ENCODE measurements around the gene S100A14.
"Not testable (repeated sequence)": the region's sequence is repeated elsewhere in the genome, so short reads cannot be mapped to it uniquely, and the experiment has no call there.

The S100A14 gene

GRCh38 chr1:153616144-153616916 lies at the start of gene S100A14:
Gene S100A14, minus strand, starts transcription at chr1:153616325. Its CDS starts 467 bp downstream, at chr1:153615858.
- DNase-seq = no peak

DNA sequence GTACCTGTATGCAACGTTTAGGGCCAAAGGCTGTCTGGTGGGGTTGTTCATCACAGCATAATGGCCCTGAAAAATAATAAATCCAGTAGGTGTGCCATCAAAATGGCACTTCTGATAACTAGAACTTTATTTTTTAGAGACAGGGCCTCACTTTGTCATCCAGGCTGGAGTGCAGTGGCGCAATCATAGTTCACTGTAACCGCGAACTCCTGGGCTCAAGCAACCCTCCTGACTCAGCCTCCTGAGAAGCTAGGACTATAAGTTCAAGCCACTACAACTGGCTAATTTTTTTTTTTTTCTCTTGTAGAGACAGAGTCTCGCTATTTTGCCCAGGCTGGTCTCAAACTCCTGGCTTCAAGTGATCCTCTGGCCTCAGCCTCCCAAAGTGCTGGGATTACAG lies 47.1 kb upstream of the S100A14 start:
- DNase-seq = no peak

DNA sequence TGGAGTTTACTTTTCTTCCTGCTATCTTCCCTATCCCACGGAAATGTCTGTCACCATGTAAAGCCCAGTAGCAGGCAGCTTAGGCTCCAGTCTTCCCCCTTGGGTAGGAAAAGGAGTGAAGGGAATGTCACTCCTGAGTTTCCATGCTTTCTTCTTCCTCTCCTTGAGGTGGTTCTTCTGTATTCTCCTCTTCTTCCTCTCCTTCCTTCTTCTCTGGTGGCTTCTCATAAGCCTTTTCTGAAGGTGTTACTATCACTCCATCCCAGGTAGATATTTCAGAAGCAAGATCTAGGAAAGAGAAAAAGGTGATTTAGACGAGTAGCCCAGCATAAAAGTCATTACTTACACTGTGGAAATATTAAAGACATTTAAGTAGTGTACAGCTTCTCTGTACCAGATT lies 46.1 kb upstream of the S100A14 start:
- DNase-seq = no peak

DNA sequence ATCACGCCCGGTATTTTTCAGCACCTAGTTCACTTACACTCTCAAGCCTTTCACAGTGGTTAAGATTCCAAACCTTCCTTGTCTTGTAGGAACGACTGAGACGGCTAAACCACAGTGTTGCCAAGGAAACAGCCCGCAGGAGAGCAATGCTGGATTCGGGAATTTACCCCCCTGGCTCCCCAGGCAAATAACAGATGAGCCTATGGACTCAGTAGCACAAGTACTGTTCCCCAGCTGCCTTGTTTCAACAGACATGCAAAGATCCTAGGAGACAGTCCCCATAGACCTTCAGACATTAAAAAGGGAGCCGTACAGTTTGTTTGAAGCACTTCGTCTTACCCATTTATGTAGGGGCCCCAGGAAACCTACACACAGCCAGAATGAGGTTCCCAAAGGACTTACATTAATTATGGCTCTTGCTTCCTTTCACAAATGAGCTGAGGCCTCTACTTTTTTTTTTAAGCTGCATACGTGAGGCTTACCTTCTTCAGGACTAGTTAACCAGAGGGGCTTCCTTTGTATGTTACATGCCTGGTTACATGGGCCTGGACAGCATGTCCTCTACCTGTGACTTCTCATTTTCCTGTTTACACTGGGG lies 45.1 kb upstream of the S100A14 start:
- no peak for DNase-seq

DNA sequence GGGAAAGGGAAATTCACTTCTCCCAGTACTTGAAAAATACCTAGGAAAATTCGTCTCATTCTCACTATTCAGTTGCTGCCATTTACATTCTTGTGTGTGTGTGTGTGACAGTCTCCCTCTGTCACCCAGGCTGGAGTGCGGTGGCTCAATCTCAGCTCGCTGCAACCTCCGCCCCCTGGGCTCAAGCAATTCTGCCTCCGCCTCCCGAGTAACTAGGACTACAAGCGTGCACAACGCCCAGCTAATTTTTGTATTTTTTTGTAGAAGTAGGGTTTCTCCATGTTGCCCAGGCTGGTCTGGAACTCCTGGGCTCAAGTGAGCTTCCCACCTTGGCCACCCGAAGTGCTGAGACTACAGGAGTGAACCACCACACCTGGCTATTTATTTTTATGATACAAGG lies 43.5 kb upstream of the S100A14 start:
- DNase-seq = no peak

DNA sequence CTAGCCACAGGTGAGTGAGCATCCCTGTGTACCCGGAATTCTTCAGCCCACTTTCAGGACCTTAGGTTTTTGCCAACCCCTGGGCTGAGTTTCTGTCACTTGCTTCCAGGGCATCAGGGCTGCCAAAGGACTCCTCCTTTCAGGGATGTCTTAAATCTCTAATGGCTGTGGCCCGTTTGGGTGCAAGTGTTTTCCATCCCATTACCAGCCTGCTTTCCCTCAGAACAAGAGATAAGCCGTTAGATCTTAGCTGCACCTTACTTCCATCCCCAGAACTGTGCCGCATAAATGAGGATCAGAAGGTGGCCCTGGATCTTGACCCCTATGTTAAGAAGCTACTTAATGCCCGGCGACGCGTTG lies 43.0 kb upstream of the S100A14 start:
- DNase-seq = no peak

DNA sequence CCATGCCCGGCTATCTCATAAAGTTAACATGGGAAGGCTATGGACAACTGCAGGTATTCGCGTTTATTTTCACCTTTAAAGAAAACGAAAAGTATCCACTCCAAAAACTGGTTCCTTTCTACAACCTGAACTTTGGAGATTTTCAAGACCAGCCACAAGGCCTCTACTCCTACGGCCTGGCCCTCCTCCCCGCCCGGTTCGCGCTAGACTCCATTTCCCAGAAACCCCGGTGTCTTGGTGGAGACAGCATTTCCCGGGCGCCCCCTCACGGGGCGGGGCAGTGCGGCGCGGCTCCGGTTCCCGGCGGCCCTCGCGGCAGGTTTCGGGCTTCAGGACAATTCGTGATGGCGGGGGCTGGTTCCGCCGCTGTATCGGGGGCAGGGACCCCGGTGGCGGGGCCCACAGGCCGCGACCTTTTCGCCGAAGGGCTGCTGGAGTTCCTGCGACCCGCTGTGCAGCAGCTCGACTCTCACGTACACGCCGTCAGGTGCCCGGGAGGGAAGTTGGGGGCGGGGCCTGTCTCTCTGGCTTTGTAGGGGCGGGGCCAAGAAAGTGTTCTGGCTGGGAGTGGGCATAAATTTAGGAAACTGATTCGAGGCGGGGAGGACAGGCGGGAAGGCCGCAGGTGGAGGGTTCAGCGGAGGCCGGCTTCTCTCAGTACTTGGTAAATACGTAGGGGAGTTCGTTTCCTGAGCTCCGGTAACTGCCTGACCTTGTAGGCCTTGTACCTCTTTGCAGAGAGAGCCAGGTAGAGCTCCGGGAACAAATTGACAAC lies 42.5 kb upstream of the S100A14 start, which contains the start of gene SNAPIN:
TSS of gene SNAPIN (plus strand) at position 304 of the 775 bp plus-strand sequence. CDS start at position 345, 41 bp downstream.
- DNase-seq = peak; percentile 84

DNA sequence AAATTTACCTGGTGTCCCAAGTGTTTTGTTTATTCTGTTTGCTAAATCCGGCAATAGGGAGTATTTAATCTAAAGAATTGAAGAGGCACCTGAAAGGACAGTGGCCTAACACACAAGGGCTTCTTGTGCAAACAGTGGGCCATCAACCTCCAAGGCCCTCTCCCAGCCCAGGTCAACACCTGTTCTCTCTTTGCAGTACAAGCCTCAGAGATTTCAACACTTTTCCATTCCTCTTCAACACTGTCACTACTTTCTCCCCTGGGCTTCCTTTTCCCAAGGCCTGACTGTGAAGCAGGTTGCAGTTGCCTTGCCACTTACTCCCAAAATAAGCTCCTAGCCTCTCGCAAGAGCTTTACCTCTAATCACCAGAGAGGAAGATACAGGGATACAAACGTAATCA lies 39.2 kb upstream of the S100A14 start:
- no peak for DNase-seq

DNA sequence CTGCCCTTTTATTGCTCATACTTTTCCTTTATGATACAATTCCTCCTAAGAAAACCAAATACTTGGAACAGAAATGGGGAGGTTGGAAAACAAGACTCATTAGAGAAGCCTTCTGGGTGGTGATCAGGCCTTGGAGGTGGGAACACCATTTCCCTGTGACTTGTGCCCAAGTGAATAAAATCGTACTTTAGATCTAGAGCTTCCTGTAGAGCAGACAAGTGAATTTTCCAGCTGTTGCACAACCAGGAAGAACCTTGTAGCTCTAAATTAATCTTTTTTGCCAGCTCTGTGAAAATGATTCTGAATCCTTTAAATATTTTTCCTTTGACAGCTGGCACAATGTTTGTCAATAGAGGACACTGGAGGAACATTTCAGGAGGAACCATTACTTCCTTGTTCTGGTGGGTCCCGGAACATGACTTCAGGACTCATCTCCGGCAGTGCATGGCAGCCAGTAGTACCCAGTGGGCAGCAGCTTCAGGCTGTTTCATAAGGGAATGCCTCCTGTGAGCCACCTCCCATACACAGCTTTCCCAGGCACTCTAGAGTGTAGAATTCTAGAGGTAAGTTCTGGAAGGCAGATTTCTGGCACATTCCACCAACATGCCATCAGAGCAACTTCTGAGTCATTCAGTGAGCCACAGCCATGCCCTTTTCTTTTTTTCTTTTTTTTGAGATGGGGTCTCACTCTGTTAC lies 36.8 kb upstream of the S100A14 start:
- DNase-seq = peak; percentile 53

DNA sequence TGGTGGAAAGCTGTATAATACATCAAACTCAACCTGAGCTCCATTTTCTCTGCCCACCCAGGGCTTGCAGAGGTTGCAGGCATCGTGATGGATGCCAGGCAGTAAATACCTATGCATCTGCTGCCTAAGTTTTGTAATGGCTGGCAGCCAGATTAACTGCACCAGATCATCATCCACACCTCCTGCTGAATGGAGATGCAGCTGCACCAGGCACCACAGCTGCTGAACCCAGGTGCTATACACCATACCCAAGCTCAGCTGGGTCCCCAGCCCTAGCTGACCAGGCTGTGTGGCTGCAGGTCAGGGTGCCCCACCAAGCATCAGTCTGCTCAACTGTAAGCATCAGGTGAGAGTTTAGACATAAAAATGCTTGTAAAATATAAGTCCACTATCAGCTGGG lies 35.6 kb upstream of the S100A14 start:
- DNase-seq = no peak

- DNase-seq = no peak
These were observed 33.7 kb upstream of the S100A14 start for GRCh38 chr1:153649863-153650235.

- no peak for DNase-seq
These were observed 33.2 kb upstream of the S100A14 start for GRCh38 chr1:153649137-153649862.

GRCh38 chr1:153648000-153648643 lies 32.0 kb upstream of the S100A14 start:
- DNase-seq = peak; percentile 58

- DNase-seq = no peak
These were observed 31.2 kb upstream of the S100A14 start for GRCh38 chr1:153647346-153647714.

DNA sequence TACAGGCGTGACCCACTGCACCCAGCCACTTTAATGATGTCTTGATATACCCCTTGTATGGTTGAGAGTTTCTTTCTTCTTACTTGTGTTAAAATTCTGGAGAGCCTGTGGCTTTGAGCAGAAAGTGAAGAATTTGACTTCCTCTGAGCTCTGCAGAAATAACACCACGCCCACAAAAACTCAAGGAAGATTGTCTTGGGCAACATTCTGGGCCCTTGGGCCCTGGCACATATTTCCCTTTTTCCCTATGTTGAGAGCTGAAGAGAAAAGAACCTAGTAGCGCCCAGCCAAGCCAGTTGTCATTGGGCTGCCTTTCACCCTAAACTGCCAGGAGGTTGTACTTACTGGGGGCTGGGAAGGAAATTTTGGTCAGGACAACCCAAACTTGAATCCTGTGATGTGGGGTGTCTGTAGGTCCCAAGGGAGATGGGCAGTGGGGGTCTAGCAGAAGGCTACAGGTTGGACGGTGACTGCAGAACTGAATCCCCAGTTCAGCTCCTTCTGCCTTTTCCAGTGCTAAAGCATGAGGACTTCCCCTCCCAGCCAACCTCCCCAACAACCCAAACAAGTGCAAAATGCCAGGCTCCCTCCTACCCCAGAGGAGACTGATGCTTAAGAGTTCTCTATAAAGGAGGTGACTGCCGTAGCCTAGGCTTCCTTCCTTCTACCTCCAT lies 30.7 kb upstream of the S100A14 start:
- no peak for DNase-seq

GRCh38 chr1:153643816-153644215 lies 27.7 kb upstream of the S100A14 start:
- no peak for DNase-seq

GRCh38 chr1:153643100-153643499 lies 27.0 kb upstream of the S100A14 start:
- DNase-seq = no peak

DNA sequence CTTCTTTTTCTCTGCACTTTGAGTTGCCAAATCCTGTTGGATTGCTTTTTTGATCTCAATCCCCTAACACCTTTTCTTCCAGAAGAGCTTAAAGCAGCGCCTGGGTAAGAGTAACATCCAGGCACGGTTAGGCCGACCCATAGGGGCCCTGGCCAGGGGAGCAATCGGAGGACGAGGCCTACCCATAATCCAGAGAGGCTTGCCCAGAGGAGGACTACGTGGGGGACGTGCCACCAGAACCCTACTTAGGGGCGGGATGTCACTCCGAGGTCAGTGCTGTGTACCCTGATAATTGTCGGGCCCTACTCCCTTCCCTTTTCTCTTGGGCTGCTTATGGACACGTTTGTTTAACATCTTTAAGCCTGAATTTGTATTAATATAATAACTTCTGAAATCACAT lies 26.0 kb upstream of the S100A14 start:
- DNase-seq = no peak

- no peak for DNase-seq
These were observed 24.7 kb upstream of the S100A14 start for GRCh38 chr1:153640861-153641260.

- DNase-seq = not testable (repeated sequence)
These were observed 24.1 kb upstream of the S100A14 start for GRCh38 chr1:153640213-153640612.

DNA sequence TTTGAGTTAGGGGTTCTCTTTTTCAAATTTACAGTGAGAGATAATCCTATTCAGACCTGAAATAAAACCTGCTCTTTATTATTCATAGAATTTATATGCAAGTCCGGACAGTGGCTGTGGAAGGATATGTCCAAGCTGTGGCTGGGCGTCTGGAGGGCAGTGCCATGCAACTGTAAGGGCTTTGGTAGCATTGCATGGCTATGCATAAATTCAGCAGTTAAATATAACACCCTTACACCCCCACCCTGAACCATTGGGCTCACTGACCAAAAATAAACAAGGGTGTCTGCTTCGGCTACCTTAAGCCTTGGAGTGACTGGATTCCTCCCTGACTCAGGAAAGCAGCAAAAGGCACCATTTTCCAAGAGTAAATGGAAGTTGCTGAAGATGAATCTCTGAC lies 23.2 kb upstream of the S100A14 start:
- no peak for DNase-seq

DNA sequence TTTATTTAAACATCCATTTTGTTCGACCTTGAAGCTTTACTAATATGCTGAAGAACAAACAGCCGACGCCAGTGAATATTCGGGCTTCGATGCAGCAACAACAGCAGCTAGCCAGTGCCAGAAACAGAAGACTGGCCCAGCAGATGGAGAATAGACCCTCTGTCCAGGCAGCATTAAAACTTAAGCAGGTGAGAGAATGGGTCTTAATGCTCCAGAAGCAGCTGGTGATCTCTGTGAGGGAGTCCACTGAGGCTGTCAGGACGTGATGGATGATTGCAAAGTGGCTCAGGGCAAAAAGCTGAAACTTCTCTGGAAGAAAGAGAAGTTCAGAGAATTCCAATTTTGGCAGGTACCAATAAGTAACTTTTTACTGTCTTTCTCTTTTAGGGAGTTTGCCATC lies 22.1 kb upstream of the S100A14 start:
- DNase-seq = no peak

All from kidney glomerular epithelial cell (primary cell).